K562 (cell line): Measurements from ENCODE around the gene DAPK2. TPM values are rescaled to one million over a fixed set of nuclear protein-coding genes. Genes with fewer than 3 reads are reported as not detected.
A peak's percentile ranks its signal among the peaks of the same experiment; 100 is the strongest.

Experiments
- ATAC-seq: fragments of 200-7000 bp; cut with Tn5 transposase; 3 replicates; pipeline ENCODE4 v1.9.1; 2020; ENCODE audit warnings: moderate library complexity
- BruUV-seq: library from RNA; stranded (reverse); fragments of 400-500 nt; replicated peaks from 2 replicates; lab custom pipeline; 2021; lab: Mats Ljungman, UMichigan
- CTCF ChIA-PET: fragments of 300-600 bp; formaldehyde crosslinking; extraction: SDS; loops from one replicate; lab custom pipeline; 2021; ENCODE audit warnings: low intra/inter-chr PET ratio; lab: Yijun Ruan, JAX
- POLR2A ChIA-PET: fragments of 300-600, 350-650 bp; sonication (Branson Sonifier 250); formaldehyde crosslinking; extraction: SDS; loops from one replicate; lab custom pipeline; 2021; ENCODE audit warnings: antibody characterized with exemption, inconsistent platforms; lab: Yijun Ruan, JAX
- DNase-seq, 4 experiments: peaks; one replicate each; pipeline versions ENCODE4 v3.0.0 to v3.0.0-alpha.2; 2011 to 2018; ENCODE audit warnings: low spot score in 3 of 4, mixed read lengths in 3 of 4; ENCODE audit errors: extremely low read depth in 1 of 4
- FAIRE-seq: peaks from 2 replicates; lab custom pipeline; 2011; peaks lifted over from hg19 to GRCh38; lab: Jason Lieb, UNC
- H2AFZ ChIP-seq: 2 replicates; pipeline ENCODE4 v1.6.0; 2011; ENCODE audit warnings: low read depth, low read length, control low read depth, inconsistent platforms
- H3K27ac ChIP-seq: fragments of 200-600 bp; 3 replicates; pipeline ENCODE4 v1.8.0; 2011; ENCODE audit warnings: low read depth, mild to moderate bottlenecking, control low read depth, inconsistent platforms, low read length, moderate library complexity, mixed read lengths; ENCODE audit errors: extremely low read depth
- H3K27me3 ChIP-seq, 2 experiments: fragments of 300-600 bp in 1 of 2; 2 replicates in 1 of 2; 3 replicates in 1 of 2; pipeline versions ENCODE4 v1.6.0 to v1.8.0; 2011; ENCODE audit warnings: inconsistent platforms in 2 of 2, low read length in 2 of 2, mild to moderate bottlenecking in 1 of 2, mixed read lengths in 1 of 2, moderate library complexity in 1 of 2; ENCODE audit not compliant: control insufficient read depth in 2 of 2, insufficient read depth in 2 of 2
- H3K36me3 ChIP-seq: fragments of 300-600 bp; 3 replicates; pipeline ENCODE4 v1.8.0; 2011; ENCODE audit warnings: mild to moderate bottlenecking, low read length, inconsistent platforms; ENCODE audit not compliant: control insufficient read depth, insufficient read depth
- H3K4me1 ChIP-seq, 2 experiments: fragments of 200-600 bp in 1 of 2; replicated peaks in 1 of 2; 2 replicates in 1 of 2; 3 replicates in 1 of 2; pipeline versions ENCODE4 v1.5.1 to v1.8.0; 2011; ENCODE audit warnings: inconsistent platforms in 2 of 2, low read length in 2 of 2, mild to moderate bottlenecking in 1 of 2, mixed read lengths in 1 of 2, moderate library complexity in 1 of 2; ENCODE audit not compliant: control insufficient read depth in 2 of 2, insufficient read depth in 2 of 2
- H3K4me2 ChIP-seq: 2 replicates; pipeline ENCODE4 v1.6.1; 2011; ENCODE audit warnings: low read length, control low read depth, inconsistent platforms, mixed read lengths; ENCODE audit not compliant: insufficient read depth
- H3K4me3 ChIP-seq: fragments of 200-600 bp; sonication (generic), shearing (Covaris generic); 2 replicates; pipeline ENCODE4 v1.5.1; 2016; ENCODE audit warnings: control low read depth, inconsistent platforms
- H3K79me2 ChIP-seq: fragments of 200-600 bp; 3 replicates; pipeline ENCODE4 v1.8.0; 2011; ENCODE audit warnings: low read length, inconsistent platforms; ENCODE audit not compliant: control insufficient read depth, insufficient read depth
- H3K9ac ChIP-seq, 2 experiments: 2 replicates each; pipeline versions ENCODE4 v1.6.0 to v1.6.1; 2011; ENCODE audit warnings: low read depth in 2 of 2, low read length in 2 of 2, control low read depth in 1 of 2, inconsistent platforms in 1 of 2, mild to moderate bottlenecking in 1 of 2, mixed read lengths in 1 of 2; ENCODE audit not compliant: insufficient read depth in 1 of 2
- H3K9me1 ChIP-seq: one replicate; pipeline ENCODE4 v1.6.0; 2011; ENCODE audit warnings: inconsistent platforms, mild to moderate bottlenecking, low read length, moderate library complexity; ENCODE audit not compliant: control insufficient read depth, insufficient read depth
- H3K9me3 ChIP-seq: replicated peaks from 2 replicates; pipeline ENCODE4 v1.5.1; 2011; ENCODE audit warnings: low read depth, low read length, inconsistent platforms; ENCODE audit not compliant: control insufficient read depth, insufficient read depth
- H4K20me1 ChIP-seq: replicated peaks from 2 replicates; pipeline ENCODE4 v1.6.1; 2011; ENCODE audit warnings: low read length, inconsistent platforms, mixed read lengths; ENCODE audit not compliant: control insufficient read depth, insufficient read depth
- ARID2 ChIP-seq: fragments of 450-650 bp; IDR thresholded peaks from 2 replicates; pipeline ENCODE4 v1.6.1; 2017; ENCODE audit warnings: antibody characterized with exemption, mild to moderate bottlenecking
- BMI1 ChIP-seq: fragments of 150-350 bp; IDR thresholded peaks from 2 replicates; pipeline ENCODE4 v1.6.1; 2014; ENCODE audit warnings: low read length
- DIDO1 ChIP-seq: fragments of 450-650 bp; IDR thresholded peaks from 2 replicates; pipeline ENCODE4 v1.6.1; 2016; ENCODE audit warnings: low read depth, missing biosample characterization, missing genetic modification characterization
- GATAD2B ChIP-seq: fragments of 450-650 bp; IDR thresholded peaks from 2 replicates; pipeline ENCODE4 v1.6.1; 2017; ENCODE audit warnings: mild to moderate bottlenecking, borderline replicate concordance
- NR2C1 ChIP-seq, 2 experiments: fragments of 450-650 bp; IDR thresholded peaks; 2 replicates each; pipeline ENCODE4 v1.6.1; 2017; ENCODE audit warnings: mild to moderate bottlenecking in 2 of 2, antibody characterized with exemption in 1 of 2, inconsistent platforms in 1 of 2, missing compliant biosample characterization in 1 of 2, missing genetic modification characterization in 1 of 2
- RBM39 ChIP-seq: fragments of 200-400 bp; formaldehyde crosslinking; optimal IDR thresholded peaks from 2 replicates; pipeline ENCODE3; 2018; ENCODE audit warnings: low read depth, low read length
- SRF ChIP-seq, 2 experiments: fragments of 250-450, 450-650 bp in 1 of 2; sonication (Bioruptor Pico) in 1 of 2; sonication (generic) in 1 of 2; formaldehyde crosslinking; IDR thresholded peaks; 2 replicates each; pipeline versions ENCODE4 v1.5.0 to v1.5.1; 2020 to 2022; ENCODE audit warnings: mild to moderate bottlenecking in 1 of 2, missing genetic modification reagents in 1 of 2
- ZFP30 ChIP-seq: fragments of 250-450 bp; sonication (Bioruptor Pico); IDR thresholded peaks from 2 replicates; pipeline ENCODE4 v1.8.0; 2022; ENCODE audit warnings: moderate library complexity, mild to moderate bottlenecking, inconsistent platforms, borderline replicate concordance
- ZNF124 ChIP-seq: sonication (generic); formaldehyde crosslinking; IDR thresholded peaks from 2 replicates; pipeline ENCODE4 v1.8.1; 2022; ENCODE audit warnings: missing genetic modification reagents
- ZNF165 ChIP-seq: fragments of 250-450 bp; sonication (Bioruptor Pico); IDR thresholded peaks from 2 replicates; pipeline ENCODE4 v1.4.0; 2020; ENCODE audit warnings: borderline replicate concordance
- ZNF23 ChIP-seq: fragments of 250-450 bp; sonication (Bioruptor Pico); IDR thresholded peaks from 2 replicates; pipeline ENCODE4 v1.4.0; 2020; ENCODE audit warnings: mild to moderate bottlenecking
- WGBS: fragments of 100-300 bp; shearing (Covaris generic); methylation state at CpG from one replicate; pipeline ENCODE4 v1.1.6; 2016; ENCODE audit warnings: low coverage, mixed read lengths; ENCODE audit not compliant: insufficient coverage; ENCODE audit errors: missing lambda C conversion rate; 5-methylcytosine and 5-hydroxymethylcytosine counted together
- in situ Hi-C: fragments of 300-500 bp; cut with MboI; formaldehyde crosslinking; loops from 4 replicates; pipeline ENCODE4 v1.15.0; 2018; ENCODE audit warnings: inconsistent platforms, mixed read lengths
- intact Hi-C: fragments of 100-400 bp; cut with micrococcal nuclease; formaldehyde crosslinking; loops from 2 replicates; pipeline ENCODE4 v1.14.2; 2022
- polyA plus RNA-seq, 8 experiments: library from polyadenylated mRNA; depleted of rRNA in 4 of 8; stranded (reverse) in 5 of 8; unstranded in 3 of 8; fragments of >200 nt; fragmentation: Nextera tagmentation in 2 of 8; fragmentation: Illumina TruSeq in 1 of 8; extraction: Ambion mirVana in 2 of 8; extraction: Trizol in 1 of 8; gene quantifications; 2 replicates each; pipeline versions ENCODE4 v1.2.1 to v1.2.3, GENCODE V29; 2011 to 2014; ENCODE audit warnings: inconsistent platforms in 1 of 8, missing spikeins in 1 of 8
- total RNA-seq, 7 experiments: library from RNA; depleted of rRNA in 6 of 7; stranded (reverse); fragments of >200 nt in 6 of 7; fragmentation: Illumina TruSeq in 2 of 7; extraction: Trizol in 2 of 7; gene quantifications; 2 replicates each; pipeline versions ENCODE4 v1.2.1 to v1.2.3, GENCODE V29; 2011 to 2021; ENCODE audit warnings: low replicate concordance in 1 of 7
- TF ChIP-seq, protein P1 (sequence below): fragments of 450-650 bp; IDR thresholded peaks from 2 replicates; pipeline ENCODE4 v1.6.1; 2018; ENCODE audit not compliant: partially characterized antibody
- TF ChIP-seq, protein P2 (sequence below): fragments of 450-650 bp; IDR thresholded peaks from 2 replicates; pipeline ENCODE4 v1.7.1; 2018; ENCODE audit warnings: mild to moderate bottlenecking, low read depth; ENCODE audit not compliant: partially characterized antibody
- TF ChIP-seq, protein P3 (sequence below): IDR thresholded peaks from 2 replicates; pipeline ENCODE4 v1.6.1; 2012; ENCODE audit warnings: low read depth, low read length, improper control_type of control experiment, borderline replicate concordance

DAPK2 gene
- total and polyA plus RNA-seq, 9 of the 15 experiments (the other 6 are each of a cell fraction or from before 2014, with no cell fraction given) = 0.14 to 5.2 (median 2.2) TPM

DNA sequence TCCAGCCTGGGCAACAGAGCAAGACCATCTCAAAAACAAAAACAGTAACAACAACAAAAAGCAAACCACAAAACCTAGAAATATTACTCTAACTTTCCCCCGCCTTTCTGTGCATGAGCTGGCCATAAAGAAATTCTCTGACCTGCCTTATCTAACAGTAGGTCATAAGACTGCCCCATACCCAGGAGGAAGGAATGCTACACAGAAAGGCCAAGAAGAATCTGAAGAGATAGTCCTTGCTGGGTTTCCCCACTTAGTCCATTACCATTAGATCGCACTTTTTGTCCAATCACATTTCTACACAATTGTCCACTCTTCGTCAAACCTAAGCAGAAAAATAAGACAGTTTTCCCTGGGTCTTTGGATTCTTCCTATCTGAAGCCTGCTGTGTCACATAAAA, 23.8 kb upstream of the DAPK2 start:
- no peaks in the 10 kb centered on the region for H3K9me3 ChIP-seq
- H3K4me1 ChIP-seq = peaks cover 3 to 29% of the 10 kb centered on the region in 2 experiments; a peak in 4 of 5 replicates
- H3K36me3 ChIP-seq = peaks cover 50% of the 10 kb centered on the region
- peak in 2 of 4 experiments; percentile 2 to 29 for DNase-seq
- H3K9ac ChIP-seq = no peak overlapping the region
- in situ Hi-C loops (loop anchor here (25.0 kb wide), 2 partner anchors 608 to 783 kb away; partner anchors contain the start of gene APH1B), intact Hi-C loops (no loop called here)
- peak; percentile 24; the same call in 1 of the 3 replicates for ATAC-seq
- H3K27ac ChIP-seq = no peak overlapping the region; the same call in 2 of the 3 replicates
- H3K9me1 ChIP-seq = no peaks in the 10 kb centered on the region
- no peak overlapping the region for H2AFZ ChIP-seq
- BruUV-seq = no TSS peak
- H3K4me2 ChIP-seq = no peak overlapping the region
- CTCF ChIA-PET = no interaction called here
- H3K79me2 ChIP-seq = no peaks in the 10 kb centered on the region
- FAIRE-seq = no peak
- no peak overlapping the region for H3K4me3 ChIP-seq
- peaks cover 5% of the 10 kb centered on the region; the same call in 1 of the 2 replicates for H4K20me1 ChIP-seq
- 55% methylated on average over 3 of the region's 3 CpGs for WGBS
- POLR2A ChIA-PET = interaction anchor here (0.7 to 0.9 kb wide), 2 partner anchors 26 to 206 kb away, joined by 3 to 5 read pairs; no protein-coding TSS in a partner anchor
- H3K27me3 ChIP-seq = no peaks in the 10 kb centered on the region
- TF ChIP-seq SRF (CRISPR knock-in tag; IDR thresholded peaks at IDR 0.05) = no peak
- TF ChIP-seq BMI1 = no peak
- TF ChIP-seq, protein P1, sequence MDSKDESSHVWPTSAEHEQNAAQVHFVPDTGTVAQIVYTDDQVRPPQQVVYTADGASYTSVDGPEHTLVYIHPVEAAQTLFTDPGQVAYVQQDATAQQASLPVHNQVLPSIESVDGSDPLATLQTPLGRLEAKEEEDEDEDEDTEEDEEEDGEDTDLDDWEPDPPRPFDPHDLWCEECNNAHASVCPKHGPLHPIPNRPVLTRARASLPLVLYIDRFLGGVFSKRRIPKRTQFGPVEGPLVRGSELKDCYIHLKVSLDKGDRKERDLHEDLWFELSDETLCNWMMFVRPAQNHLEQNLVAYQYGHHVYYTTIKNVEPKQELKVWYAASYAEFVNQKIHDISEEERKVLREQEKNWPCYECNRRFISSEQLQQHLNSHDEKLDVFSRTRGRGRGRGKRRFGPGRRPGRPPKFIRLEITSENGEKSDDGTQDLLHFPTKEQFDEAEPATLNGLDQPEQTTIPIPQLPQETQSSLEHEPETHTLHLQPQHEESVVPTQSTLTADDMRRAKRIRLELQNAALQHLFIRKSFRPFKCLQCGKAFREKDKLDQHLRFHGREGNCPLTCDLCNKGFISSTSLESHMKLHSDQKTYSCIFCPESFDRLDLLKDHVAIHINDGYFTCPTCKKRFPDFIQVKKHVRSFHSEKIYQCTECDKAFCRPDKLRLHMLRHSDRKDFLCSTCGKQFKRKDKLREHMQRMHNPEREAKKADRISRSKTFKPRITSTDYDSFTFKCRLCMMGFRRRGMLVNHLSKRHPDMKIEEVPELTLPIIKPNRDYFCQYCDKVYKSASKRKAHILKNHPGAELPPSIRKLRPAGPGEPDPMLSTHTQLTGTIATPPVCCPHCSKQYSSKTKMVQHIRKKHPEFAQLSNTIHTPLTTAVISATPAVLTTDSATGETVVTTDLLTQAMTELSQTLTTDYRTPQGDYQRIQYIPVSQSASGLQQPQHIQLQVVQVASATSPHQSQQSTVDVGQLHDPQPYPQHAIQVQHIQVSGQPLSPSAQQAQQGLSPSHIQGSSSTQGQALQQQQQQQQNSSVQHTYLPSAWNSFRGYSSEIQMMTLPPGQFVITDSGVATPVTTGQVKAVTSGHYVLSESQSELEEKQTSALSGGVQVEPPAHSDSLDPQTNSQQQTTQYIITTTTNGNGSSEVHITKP = peak; percentile 80
- no peak for TF ChIP-seq ZNF23
- no peak for TF ChIP-seq ZNF165 (CRISPR knock-in tag)
- TF ChIP-seq, protein P2, sequence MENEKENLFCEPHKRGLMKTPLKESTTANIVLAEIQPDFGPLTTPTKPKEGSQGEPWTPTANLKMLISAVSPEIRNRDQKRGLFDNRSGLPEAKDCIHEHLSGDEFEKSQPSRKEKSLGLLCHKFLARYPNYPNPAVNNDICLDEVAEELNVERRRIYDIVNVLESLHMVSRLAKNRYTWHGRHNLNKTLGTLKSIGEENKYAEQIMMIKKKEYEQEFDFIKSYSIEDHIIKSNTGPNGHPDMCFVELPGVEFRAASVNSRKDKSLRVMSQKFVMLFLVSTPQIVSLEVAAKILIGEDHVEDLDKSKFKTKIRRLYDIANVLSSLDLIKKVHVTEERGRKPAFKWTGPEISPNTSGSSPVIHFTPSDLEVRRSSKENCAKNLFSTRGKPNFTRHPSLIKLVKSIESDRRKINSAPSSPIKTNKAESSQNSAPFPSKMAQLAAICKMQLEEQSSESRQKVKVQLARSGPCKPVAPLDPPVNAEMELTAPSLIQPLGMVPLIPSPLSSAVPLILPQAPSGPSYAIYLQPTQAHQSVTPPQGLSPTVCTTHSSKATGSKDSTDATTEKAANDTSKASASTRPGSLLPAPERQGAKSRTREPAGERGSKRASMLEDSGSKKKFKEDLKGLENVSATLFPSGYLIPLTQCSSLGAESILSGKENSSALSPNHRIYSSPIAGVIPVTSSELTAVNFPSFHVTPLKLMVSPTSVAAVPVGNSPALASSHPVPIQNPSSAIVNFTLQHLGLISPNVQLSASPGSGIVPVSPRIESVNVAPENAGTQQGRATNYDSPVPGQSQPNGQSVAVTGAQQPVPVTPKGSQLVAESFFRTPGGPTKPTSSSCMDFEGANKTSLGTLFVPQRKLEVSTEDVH = no peak
- no peak for TF ChIP-seq GATAD2B
- TF ChIP-seq, protein P3, sequence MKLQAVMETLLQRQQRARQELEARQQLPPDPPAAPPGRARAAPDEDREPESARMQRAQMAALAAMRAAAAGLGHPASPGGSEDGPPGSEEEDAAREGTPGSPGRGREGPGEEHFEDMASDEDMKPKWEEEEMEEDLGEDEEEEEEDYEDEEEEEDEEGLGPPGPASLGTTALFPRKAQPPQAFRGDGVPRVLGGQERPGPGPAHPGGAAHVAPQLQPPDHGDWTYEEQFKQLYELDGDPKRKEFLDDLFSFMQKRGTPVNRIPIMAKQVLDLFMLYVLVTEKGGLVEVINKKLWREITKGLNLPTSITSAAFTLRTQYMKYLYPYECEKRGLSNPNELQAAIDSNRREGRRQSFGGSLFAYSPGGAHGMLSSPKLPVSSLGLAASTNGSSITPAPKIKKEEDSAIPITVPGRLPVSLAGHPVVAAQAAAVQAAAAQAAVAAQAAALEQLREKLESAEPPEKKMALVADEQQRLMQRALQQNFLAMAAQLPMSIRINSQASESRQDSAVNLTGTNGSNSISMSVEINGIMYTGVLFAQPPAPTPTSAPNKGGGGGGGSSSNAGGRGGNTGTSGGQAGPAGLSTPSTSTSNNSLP = no peak
- no peak for TF ChIP-seq ZNF124 (CRISPR knock-in tag)
- TF ChIP-seq DIDO1 = no peak
- no peak for TF ChIP-seq RBM39
- no peak for TF ChIP-seq ARID2
- no peak for TF ChIP-seq ZFP30 (CRISPR knock-in tag)
- no peak for TF ChIP-seq NR2C1 (IDR thresholded peaks at IDR 0.05)
- 0 out of 2 replicates have a peak, but pooled peaks have one; percentile 12 for TF ChIP-seq NR2C1 (tag; IDR thresholded peaks at IDR 0.05)
